Measurements from ENCODE around the gene DNMT1. TPM values are rescaled to one million over a fixed set of nuclear protein-coding genes. Genes with fewer than 3 reads are reported as not detected.

DNMT1 gene
- polyA plus RNA-seq, 1 donor from 2014 or later: 58.4 TPM

DNA sequence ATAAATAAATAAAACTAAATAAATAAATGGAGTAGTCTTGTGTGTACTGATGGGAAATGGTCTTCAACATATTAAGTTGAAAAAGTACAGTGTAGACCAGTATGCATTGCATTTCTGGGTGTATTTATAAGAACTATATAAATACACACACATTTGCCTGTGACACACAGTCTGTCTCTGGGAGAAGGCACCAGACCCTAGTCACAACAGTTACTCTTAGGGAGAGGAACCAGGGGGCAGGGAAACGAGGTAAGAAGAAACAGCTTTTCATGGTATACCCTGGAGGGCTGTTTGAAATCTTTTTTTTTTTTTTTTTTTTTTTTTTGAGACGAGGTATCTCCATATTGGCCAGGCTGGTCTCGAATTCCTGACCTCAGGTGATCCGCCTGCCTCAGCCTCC lies 39.2 kb upstream of the DNMT1 start:
- no peak for TF ChIP-seq EZH2 (IDR thresholded peaks at IDR 0.05; ENCODE audit: borderline replicate concordance, insufficient read depth, low read length, poor library complexity, severe bottlenecking)
- TF ChIP-seq, protein P1, sequence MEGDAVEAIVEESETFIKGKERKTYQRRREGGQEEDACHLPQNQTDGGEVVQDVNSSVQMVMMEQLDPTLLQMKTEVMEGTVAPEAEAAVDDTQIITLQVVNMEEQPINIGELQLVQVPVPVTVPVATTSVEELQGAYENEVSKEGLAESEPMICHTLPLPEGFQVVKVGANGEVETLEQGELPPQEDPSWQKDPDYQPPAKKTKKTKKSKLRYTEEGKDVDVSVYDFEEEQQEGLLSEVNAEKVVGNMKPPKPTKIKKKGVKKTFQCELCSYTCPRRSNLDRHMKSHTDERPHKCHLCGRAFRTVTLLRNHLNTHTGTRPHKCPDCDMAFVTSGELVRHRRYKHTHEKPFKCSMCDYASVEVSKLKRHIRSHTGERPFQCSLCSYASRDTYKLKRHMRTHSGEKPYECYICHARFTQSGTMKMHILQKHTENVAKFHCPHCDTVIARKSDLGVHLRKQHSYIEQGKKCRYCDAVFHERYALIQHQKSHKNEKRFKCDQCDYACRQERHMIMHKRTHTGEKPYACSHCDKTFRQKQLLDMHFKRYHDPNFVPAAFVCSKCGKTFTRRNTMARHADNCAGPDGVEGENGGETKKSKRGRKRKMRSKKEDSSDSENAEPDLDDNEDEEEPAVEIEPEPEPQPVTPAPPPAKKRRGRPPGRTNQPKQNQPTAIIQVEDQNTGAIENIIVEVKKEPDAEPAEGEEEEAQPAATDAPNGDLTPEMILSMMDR (IDR thresholded peaks at IDR 0.05; ENCODE audit: poor library complexity, severe bottlenecking): no peak
- TF ChIP-seq POLR2AphosphoS5 (IDR thresholded peaks at IDR 0.05): no peak
- no peak for TF ChIP-seq MXI1 (conservative IDR thresholded peaks at IDR 0.05; ENCODE audit: poor library complexity, severe bottlenecking)
- TF ChIP-seq TAF1 (IDR thresholded peaks at IDR 0.05; ENCODE audit: low read depth): no peak
- TF ChIP-seq SMC3 (conservative IDR thresholded peaks at IDR 0.05; ENCODE audit: poor library complexity): no peak
- no peak for TF ChIP-seq EP300 (conservative IDR thresholded peaks at IDR 0.05; ENCODE audit: poor library complexity, severe bottlenecking)
- TF ChIP-seq, protein P2, sequence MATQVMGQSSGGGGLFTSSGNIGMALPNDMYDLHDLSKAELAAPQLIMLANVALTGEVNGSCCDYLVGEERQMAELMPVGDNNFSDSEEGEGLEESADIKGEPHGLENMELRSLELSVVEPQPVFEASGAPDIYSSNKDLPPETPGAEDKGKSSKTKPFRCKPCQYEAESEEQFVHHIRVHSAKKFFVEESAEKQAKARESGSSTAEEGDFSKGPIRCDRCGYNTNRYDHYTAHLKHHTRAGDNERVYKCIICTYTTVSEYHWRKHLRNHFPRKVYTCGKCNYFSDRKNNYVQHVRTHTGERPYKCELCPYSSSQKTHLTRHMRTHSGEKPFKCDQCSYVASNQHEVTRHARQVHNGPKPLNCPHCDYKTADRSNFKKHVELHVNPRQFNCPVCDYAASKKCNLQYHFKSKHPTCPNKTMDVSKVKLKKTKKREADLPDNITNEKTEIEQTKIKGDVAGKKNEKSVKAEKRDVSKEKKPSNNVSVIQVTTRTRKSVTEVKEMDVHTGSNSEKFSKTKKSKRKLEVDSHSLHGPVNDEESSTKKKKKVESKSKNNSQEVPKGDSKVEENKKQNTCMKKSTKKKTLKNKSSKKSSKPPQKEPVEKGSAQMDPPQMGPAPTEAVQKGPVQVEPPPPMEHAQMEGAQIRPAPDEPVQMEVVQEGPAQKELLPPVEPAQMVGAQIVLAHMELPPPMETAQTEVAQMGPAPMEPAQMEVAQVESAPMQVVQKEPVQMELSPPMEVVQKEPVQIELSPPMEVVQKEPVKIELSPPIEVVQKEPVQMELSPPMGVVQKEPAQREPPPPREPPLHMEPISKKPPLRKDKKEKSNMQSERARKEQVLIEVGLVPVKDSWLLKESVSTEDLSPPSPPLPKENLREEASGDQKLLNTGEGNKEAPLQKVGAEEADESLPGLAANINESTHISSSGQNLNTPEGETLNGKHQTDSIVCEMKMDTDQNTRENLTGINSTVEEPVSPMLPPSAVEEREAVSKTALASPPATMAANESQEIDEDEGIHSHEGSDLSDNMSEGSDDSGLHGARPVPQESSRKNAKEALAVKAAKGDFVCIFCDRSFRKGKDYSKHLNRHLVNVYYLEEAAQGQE (IDR thresholded peaks at IDR 0.05; ENCODE audit: borderline replicate concordance): no peak
- no peak for TF ChIP-seq RAD21 (conservative IDR thresholded peaks at IDR 0.05)
- Histone ChIP-seq H3F3A (ENCODE audit: insufficient read depth, low read length, poor library complexity, severe bottlenecking) (no peaks in the 10 kb centered on the region), H4K20me1 (ENCODE audit: insufficient read depth) (no peaks in the 10 kb centered on the region), H3K9me3 (ENCODE audit: low read length) (no peaks in the 10 kb centered on the region), H2AFZ (ENCODE audit: low read depth, low read length) (no peak overlapping the region), H3K79me2 (replicated peaks; ENCODE audit: insufficient read depth, low read length) (peaks cover 3% of the 10 kb centered on the region), H3K27me3 (ENCODE audit: insufficient read depth, low read depth, low read length) (no peaks in the 10 kb centered on the region), H3K4me2 (ENCODE audit: low read length) (no peak overlapping the region), H3K36me3 (ENCODE audit: insufficient read depth, low read length) (no peaks in the 10 kb centered on the region), H3K4me3 (ENCODE audit: low read length) (no peak overlapping the region), H3K9me2 (ENCODE audit: insufficient read depth, low read length) (no peaks in the 10 kb centered on the region), H3K27ac (ENCODE audit: low read length) (no peak overlapping the region), H3K9ac (ENCODE audit: low read length) (no peak overlapping the region)

DNA sequence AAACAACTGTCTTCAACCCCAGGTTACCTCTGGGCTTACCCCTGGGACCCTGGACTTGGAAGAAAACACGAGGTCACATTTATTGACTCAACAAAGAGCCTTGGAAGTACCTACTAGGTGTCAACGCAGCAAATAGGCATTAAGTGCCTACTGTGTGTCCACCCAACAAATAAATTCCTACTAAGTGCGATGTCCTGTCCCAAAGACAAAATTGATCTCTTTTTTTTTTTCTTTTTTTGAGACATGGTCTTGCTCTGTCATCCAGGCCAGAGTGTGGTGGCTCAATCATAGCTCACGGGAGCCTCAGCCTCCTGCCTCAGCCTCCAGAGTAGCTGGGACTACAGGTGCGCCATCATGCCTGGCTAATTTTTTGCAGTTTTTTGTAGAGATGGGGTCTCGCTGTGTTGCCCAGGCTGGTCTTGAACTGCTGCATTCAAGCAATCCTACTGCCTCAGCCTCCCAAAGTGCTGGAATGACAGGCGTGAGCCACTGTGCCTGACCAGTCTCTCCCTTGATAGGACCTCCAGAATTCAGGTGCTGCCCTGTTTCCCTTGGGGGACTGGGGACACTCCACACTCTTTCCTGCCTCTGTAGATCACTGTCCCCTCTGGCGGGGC lies 37.0 kb upstream of the DNMT1 start:
- peak overlapping the region; percentile 92 for H3K4me3 ChIP-seq (ENCODE audit: low read length)
- H3F3A ChIP-seq (ENCODE audit: insufficient read depth, low read length, poor library complexity, severe bottlenecking): no peaks in the 10 kb centered on the region
- TF ChIP-seq EZH2 (IDR thresholded peaks at IDR 0.05; ENCODE audit: borderline replicate concordance, insufficient read depth, low read length, poor library complexity, severe bottlenecking) (no peak), SMC3 (conservative IDR thresholded peaks at IDR 0.05; ENCODE audit: poor library complexity) (no peak), MXI1 (conservative IDR thresholded peaks at IDR 0.05; ENCODE audit: poor library complexity, severe bottlenecking) (no peak), TAF1 (IDR thresholded peaks at IDR 0.05; ENCODE audit: low read depth) (no peak), RAD21 (conservative IDR thresholded peaks at IDR 0.05) (no peak), POLR2AphosphoS5 (IDR thresholded peaks at IDR 0.05) (no peak), EP300 (conservative IDR thresholded peaks at IDR 0.05; ENCODE audit: poor library complexity, severe bottlenecking) (no peak)
- TF ChIP-seq, protein P1 (IDR thresholded peaks at IDR 0.05; ENCODE audit: poor library complexity, severe bottlenecking): no peak
- TF ChIP-seq, protein P2 (IDR thresholded peaks at IDR 0.05; ENCODE audit: borderline replicate concordance): no peak
- no peaks in the 10 kb centered on the region for H3K36me3 ChIP-seq (ENCODE audit: insufficient read depth, low read length)
- H3K27ac ChIP-seq (ENCODE audit: low read length): peak overlapping the region; percentile 65
- no peaks in the 10 kb centered on the region for H3K27me3 ChIP-seq (ENCODE audit: insufficient read depth, low read depth, low read length)
- H2AFZ ChIP-seq (ENCODE audit: low read depth, low read length): peak overlapping the region; percentile 73
- no peaks in the 10 kb centered on the region for H4K20me1 ChIP-seq (ENCODE audit: insufficient read depth)
- peaks cover 10% of the 10 kb centered on the region for H3K79me2 ChIP-seq (replicated peaks; ENCODE audit: insufficient read depth, low read length)
- no peaks in the 10 kb centered on the region for H3K9me2 ChIP-seq (ENCODE audit: insufficient read depth, low read length)
- peak overlapping the region; percentile 86 for H3K9ac ChIP-seq (ENCODE audit: low read length)
- no peaks in the 10 kb centered on the region for H3K9me3 ChIP-seq (ENCODE audit: low read length)
- no peak overlapping the region for H3K4me2 ChIP-seq (ENCODE audit: low read length)
